Measurements from ENCODE around the gene ADAMTSL1.
"Not testable (repeated sequence)": the region's sequence is repeated elsewhere in the genome, so short reads cannot be mapped to it uniquely, and the experiment has no call there.

Gene ADAMTSL1

GRCh38 chr9:18922161-18922885, 448.4 kb downstream of the ADAMTSL1 start:
- H3K9ac ChIP-seq (ENCODE audit: low read length): no peak overlapping the region
- H3K36me3 ChIP-seq (ENCODE audit: control insufficient read depth, insufficient read depth, low read length): no peaks in the 10 kb centered on the region
- H3K27ac ChIP-seq (ENCODE audit: low read depth, low read length): no peak overlapping the region
- no peaks in the 10 kb centered on the region for H3K4me1 ChIP-seq (ENCODE audit: control insufficient read depth, insufficient read depth, low read length)
- no peaks in the 10 kb centered on the region for H3K27me3 ChIP-seq (ENCODE audit: control insufficient read depth, insufficient read depth, low read length)
- H3K4me3 ChIP-seq (ENCODE audit: low read length): no peak overlapping the region

- no peak overlapping the region for H3K9ac ChIP-seq (ENCODE audit: low read length)
- H3K36me3 ChIP-seq (ENCODE audit: control insufficient read depth, insufficient read depth, low read length): no peaks in the 10 kb centered on the region
- no peak overlapping the region for H3K4me3 ChIP-seq (ENCODE audit: low read length)
- H3K27me3 ChIP-seq (ENCODE audit: control insufficient read depth, insufficient read depth, low read length): no peaks in the 10 kb centered on the region
- no peaks in the 10 kb centered on the region for H3K4me1 ChIP-seq (ENCODE audit: control insufficient read depth, insufficient read depth, low read length)
- no peak overlapping the region for H3K27ac ChIP-seq (ENCODE audit: low read depth, low read length)
Observed at GRCh38 chr9:18923167-18923566, 449.2 kb downstream of the ADAMTSL1 start.

- Histone ChIP-seq H3K4me3 (ENCODE audit: low read length) (no peak overlapping the region), H3K27me3 (ENCODE audit: control insufficient read depth, insufficient read depth, low read length) (no peaks in the 10 kb centered on the region), H3K9ac (ENCODE audit: low read length) (no peak overlapping the region), H3K4me1 (ENCODE audit: control insufficient read depth, insufficient read depth, low read length) (no peaks in the 10 kb centered on the region), H3K27ac (ENCODE audit: low read depth, low read length) (no peak overlapping the region), H3K36me3 (ENCODE audit: control insufficient read depth, insufficient read depth, low read length) (no peaks in the 10 kb centered on the region)
Observed at GRCh38 chr9:18923671-18924430, 449.9 kb downstream of the ADAMTSL1 start.

- Histone ChIP-seq H3K27me3 (ENCODE audit: control insufficient read depth, insufficient read depth, low read length) (no peaks in the 10 kb centered on the region), H3K9ac (ENCODE audit: low read length) (no peak overlapping the region), H3K4me3 (ENCODE audit: low read length) (no peak overlapping the region), H3K36me3 (ENCODE audit: control insufficient read depth, insufficient read depth, low read length) (no peaks in the 10 kb centered on the region), H3K4me1 (ENCODE audit: control insufficient read depth, insufficient read depth, low read length) (no peaks in the 10 kb centered on the region), H3K27ac (ENCODE audit: low read depth, low read length) (no peak overlapping the region)
Observed at GRCh38 chr9:18925880-18926279, 451.9 kb downstream of the ADAMTSL1 start.

GRCh38 chr9:18926513-18926912, 452.6 kb downstream of the ADAMTSL1 start:
- H3K27me3 ChIP-seq (ENCODE audit: control insufficient read depth, insufficient read depth, low read length): no peaks in the 10 kb centered on the region
- H3K4me3 ChIP-seq (ENCODE audit: low read length): no peak overlapping the region
- H3K27ac ChIP-seq (ENCODE audit: low read depth, low read length): no peak overlapping the region
- no peaks in the 10 kb centered on the region for H3K4me1 ChIP-seq (ENCODE audit: control insufficient read depth, insufficient read depth, low read length)
- no peak overlapping the region for H3K9ac ChIP-seq (ENCODE audit: low read length)
- no peaks in the 10 kb centered on the region for H3K36me3 ChIP-seq (ENCODE audit: control insufficient read depth, insufficient read depth, low read length)

- Histone ChIP-seq H3K27me3 (ENCODE audit: control insufficient read depth, insufficient read depth, low read length) (no peaks in the 10 kb centered on the region), H3K27ac (ENCODE audit: low read depth, low read length) (no peak overlapping the region), H3K4me1 (ENCODE audit: control insufficient read depth, insufficient read depth, low read length) (no peaks in the 10 kb centered on the region)
Observed at GRCh38 chr9:18928711-18929110, 454.8 kb downstream of the ADAMTSL1 start.

GRCh38 chr9:18930611-18931010, 456.7 kb downstream of the ADAMTSL1 start:
- not testable (repeated sequence) for H3K27ac ChIP-seq (ENCODE audit: low read depth, low read length); H3K4me3 ChIP-seq (ENCODE audit: low read length)

More at GRCh38 chr9:18928711-18929110, 454.8 kb downstream of the ADAMTSL1 start:
- no peak overlapping the region for H3K4me3 ChIP-seq (ENCODE audit: low read length)
- no peak overlapping the region for H3K9ac ChIP-seq (ENCODE audit: low read length)
- no peaks in the 10 kb centered on the region for H3K36me3 ChIP-seq (ENCODE audit: control insufficient read depth, insufficient read depth, low read length)

GRCh38 chr9:18935541-18935940, 461.6 kb downstream of the ADAMTSL1 start:
- no peak overlapping the region for H3K4me3 ChIP-seq (ENCODE audit: low read length)
- H3K9ac ChIP-seq (ENCODE audit: low read length): no peak overlapping the region
- no peak overlapping the region for H3K27ac ChIP-seq (ENCODE audit: low read depth, low read length)
- no peaks in the 10 kb centered on the region for H3K27me3 ChIP-seq (ENCODE audit: control insufficient read depth, insufficient read depth, low read length)
- no peaks in the 10 kb centered on the region for H3K4me1 ChIP-seq (ENCODE audit: control insufficient read depth, insufficient read depth, low read length)
- no peaks in the 10 kb centered on the region for H3K36me3 ChIP-seq (ENCODE audit: control insufficient read depth, insufficient read depth, low read length)

More at GRCh38 chr9:18930611-18931010, 456.7 kb downstream of the ADAMTSL1 start:
- H3K9ac ChIP-seq (ENCODE audit: low read length); H3K36me3 ChIP-seq (ENCODE audit: control insufficient read depth, insufficient read depth, low read length); H3K27me3 ChIP-seq (ENCODE audit: control insufficient read depth, insufficient read depth, low read length); H3K4me1 ChIP-seq (ENCODE audit: control insufficient read depth, insufficient read depth, low read length): not testable (repeated sequence)

GRCh38 chr9:18936094-18936871, 462.3 kb downstream of the ADAMTSL1 start:
- Histone ChIP-seq H3K27ac (ENCODE audit: low read depth, low read length) (no peak overlapping the region), H3K27me3 (ENCODE audit: control insufficient read depth, insufficient read depth, low read length) (no peaks in the 10 kb centered on the region), H3K4me1 (ENCODE audit: control insufficient read depth, insufficient read depth, low read length) (no peaks in the 10 kb centered on the region), H3K9ac (ENCODE audit: low read length) (no peak overlapping the region), H3K4me3 (ENCODE audit: low read length) (no peak overlapping the region), H3K36me3 (ENCODE audit: control insufficient read depth, insufficient read depth, low read length) (no peaks in the 10 kb centered on the region)

- no peak overlapping the region for H3K9ac ChIP-seq (ENCODE audit: low read length)
- H3K4me1 ChIP-seq (ENCODE audit: control insufficient read depth, insufficient read depth, low read length): no peaks in the 10 kb centered on the region
- no peaks in the 10 kb centered on the region for H3K36me3 ChIP-seq (ENCODE audit: control insufficient read depth, insufficient read depth, low read length)
Observed at GRCh38 chr9:18939943-18940342, 466.0 kb downstream of the ADAMTSL1 start.

GRCh38 chr9:18941060-18941740, 467.2 kb downstream of the ADAMTSL1 start:
- Histone ChIP-seq H3K36me3 (ENCODE audit: control insufficient read depth, insufficient read depth, low read length) (no peaks in the 10 kb centered on the region), H3K4me1 (ENCODE audit: control insufficient read depth, insufficient read depth, low read length) (no peaks in the 10 kb centered on the region), H3K4me3 (ENCODE audit: low read length) (no peak overlapping the region), H3K27me3 (ENCODE audit: control insufficient read depth, insufficient read depth, low read length) (no peaks in the 10 kb centered on the region), H3K27ac (ENCODE audit: low read depth, low read length) (no peak overlapping the region), H3K9ac (ENCODE audit: low read length) (no peak overlapping the region)

More at GRCh38 chr9:18939943-18940342, 466.0 kb downstream of the ADAMTSL1 start:
- Histone ChIP-seq H3K4me3 (ENCODE audit: low read length) (no peak overlapping the region), H3K27ac (ENCODE audit: low read depth, low read length) (no peak overlapping the region), H3K27me3 (ENCODE audit: control insufficient read depth, insufficient read depth, low read length) (no peaks in the 10 kb centered on the region)

- H3K36me3 ChIP-seq (ENCODE audit: control insufficient read depth, insufficient read depth, low read length): no peaks in the 10 kb centered on the region
- no peak overlapping the region for H3K27ac ChIP-seq (ENCODE audit: low read depth, low read length)
- no peak overlapping the region for H3K4me3 ChIP-seq (ENCODE audit: low read length)
- H3K4me1 ChIP-seq (ENCODE audit: control insufficient read depth, insufficient read depth, low read length): no peaks in the 10 kb centered on the region
- H3K9ac ChIP-seq (ENCODE audit: low read length): no peak overlapping the region
- no peaks in the 10 kb centered on the region for H3K27me3 ChIP-seq (ENCODE audit: control insufficient read depth, insufficient read depth, low read length)
Observed at GRCh38 chr9:18942801-18943200, 468.8 kb downstream of the ADAMTSL1 start.
